T-helper 22 cell (primary cell): ENCODE data around the gene LRRC10.

Experiments used
- DNase-seq: peaks from one replicate; pipeline ENCODE4 v3.0.0-alpha.2; 2020; ENCODE audit warnings: low read depth

LRRC10 gene, protein sequence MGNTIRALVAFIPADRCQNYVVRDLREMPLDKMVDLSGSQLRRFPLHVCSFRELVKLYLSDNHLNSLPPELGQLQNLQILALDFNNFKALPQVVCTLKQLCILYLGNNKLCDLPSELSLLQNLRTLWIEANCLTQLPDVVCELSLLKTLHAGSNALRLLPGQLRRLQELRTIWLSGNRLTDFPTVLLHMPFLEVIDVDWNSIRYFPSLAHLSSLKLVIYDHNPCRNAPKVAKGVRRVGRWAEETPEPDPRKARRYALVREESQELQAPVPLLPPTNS

DNA sequence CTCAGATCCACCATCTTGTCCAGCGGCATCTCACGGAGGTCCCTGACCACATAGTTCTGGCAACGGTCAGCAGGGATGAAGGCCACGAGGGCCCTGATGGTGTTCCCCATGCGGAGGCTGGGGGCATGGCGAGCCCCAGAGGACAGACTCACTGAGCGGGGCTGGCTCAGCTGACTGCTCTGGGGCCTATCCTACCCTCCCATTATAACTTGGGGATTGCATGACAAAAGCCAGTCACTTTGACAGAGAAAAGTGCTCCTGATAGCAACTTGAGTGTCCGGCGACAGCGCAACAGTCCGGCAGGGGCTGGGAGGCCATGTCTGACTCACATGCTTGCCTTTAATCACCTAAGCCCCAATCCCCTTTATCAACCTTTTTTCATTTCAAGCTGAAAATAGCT lies at the start of gene LRRC10:
LRRC10 (minus strand) TSS at position 179 of the 400 bp plus-strand sequence; CDS start at position 110, 69 bp downstream.
- DNase-seq: no peak

DNA sequence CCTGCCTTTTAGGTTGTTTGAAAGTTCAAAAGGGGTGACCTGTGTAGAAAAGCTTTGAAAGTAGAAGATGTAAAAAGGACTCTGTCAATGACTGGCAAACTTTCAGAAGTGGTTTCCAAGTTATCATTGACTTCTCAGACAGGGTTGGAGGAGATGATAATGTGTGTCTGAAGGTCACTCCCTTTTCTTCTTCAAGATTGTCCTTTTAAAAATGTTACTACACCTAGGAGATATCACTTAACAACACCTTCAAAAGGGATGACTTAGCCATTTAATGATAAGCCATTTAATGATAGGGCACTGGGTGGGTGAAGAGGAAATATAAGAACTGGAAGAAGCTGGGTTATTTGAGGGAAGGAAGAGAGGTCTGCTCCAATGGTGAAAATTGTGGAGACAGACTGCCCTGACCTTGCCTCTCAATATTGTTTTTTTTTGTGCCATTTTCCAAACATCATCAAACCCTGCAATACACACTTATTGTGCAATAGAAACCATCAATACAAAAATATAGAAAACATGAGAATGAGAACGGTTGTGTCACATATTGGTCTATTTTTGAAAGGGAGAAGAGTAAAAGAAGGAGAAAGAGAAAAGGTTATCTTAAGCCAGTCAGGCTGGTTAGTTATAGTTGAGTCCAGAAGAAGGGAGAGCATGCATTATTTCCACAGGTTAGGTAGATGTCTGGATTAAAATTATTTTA lies 49.6 kb upstream of the LRRC10 start:
- DNase-seq: no peak

DNA sequence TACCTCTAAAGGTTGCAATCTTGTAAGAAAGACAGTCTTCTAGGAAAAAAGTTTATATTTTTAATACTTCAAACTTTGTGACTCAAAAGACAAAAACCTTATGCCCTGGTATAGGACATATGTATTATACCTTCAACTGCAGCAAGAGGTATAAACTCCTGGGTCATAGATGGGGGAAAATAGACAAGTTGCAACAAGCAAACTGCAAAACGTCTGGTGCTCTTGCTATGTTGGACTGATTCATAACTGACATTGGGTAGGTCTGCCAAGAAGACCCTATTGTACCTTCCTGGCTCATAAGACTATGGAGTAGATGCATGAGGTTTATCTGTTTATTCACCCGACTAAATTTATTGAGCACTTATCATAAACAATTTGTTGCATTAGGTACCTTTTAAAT lies 47.5 kb upstream of the LRRC10 start:
- no peak for DNase-seq

DNA sequence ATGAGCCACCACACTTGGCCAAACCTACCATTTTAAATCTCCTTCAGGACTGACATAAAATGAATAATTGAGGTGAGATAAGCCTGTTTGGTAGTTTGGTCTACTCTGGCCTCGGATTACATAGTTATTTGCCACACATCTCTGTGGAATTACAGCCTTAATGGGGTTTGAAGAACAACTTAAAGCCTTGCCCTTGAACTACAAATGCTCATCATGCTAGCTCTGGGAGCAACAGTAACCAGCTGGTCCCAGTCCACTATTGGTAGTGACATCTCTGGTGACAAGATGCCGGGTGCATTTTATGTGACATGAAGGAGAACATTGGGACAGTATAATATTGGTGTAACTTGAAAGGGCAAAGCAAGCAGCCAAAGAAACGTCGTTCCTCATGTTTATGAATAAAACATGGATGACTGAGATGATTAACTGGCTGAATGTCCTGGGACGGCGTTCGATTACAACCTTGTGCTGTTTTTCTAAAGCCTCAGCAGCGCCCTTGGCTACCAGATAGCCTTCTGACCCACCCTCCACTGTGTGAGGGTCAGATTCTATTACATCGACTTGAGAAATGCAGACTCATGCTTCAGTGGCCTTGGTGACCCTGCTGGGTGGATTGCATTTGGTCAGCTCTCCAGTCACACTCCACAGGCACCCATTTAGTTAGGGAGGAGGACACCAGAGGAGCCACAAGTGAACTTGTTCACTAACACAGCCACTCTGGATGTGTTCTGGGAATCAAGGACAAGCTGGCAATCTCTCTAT lies 46.9 kb upstream of the LRRC10 start:
- DNase-seq: no peak

DNA sequence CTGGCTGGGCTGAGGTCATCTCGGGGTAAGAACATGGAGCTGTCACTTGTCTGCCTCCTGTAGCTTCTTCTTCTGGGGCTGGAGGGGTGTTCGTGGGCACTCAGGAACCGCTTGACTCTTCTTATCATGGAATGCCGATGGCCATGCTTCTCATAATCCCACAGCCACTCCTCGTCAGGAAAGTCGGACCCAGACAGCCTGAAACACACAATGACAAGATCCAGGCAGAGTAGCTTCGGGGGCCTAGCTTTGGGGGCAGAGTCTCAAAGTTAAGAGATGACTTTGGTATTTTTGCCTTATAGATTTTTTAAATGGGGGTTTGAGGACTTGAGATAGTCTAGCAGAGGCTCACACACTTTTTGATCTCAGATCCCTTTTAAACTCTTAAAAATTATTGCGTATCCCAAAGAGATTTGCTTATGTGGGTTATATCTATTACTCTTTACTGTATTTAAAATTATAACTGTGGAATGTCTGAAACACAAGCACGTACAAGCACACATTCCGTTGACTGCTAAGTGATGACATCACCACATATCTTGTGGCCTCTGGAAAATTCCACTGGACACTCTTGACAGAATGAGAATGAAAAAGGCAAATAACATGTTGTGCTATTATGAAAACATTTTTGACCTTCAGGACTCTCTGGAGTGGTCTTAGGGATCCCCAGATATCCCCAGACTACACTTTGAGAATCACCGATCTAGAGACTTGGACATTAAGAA lies 45.1 kb upstream of the LRRC10 start:
- DNase-seq: no peak

DNA sequence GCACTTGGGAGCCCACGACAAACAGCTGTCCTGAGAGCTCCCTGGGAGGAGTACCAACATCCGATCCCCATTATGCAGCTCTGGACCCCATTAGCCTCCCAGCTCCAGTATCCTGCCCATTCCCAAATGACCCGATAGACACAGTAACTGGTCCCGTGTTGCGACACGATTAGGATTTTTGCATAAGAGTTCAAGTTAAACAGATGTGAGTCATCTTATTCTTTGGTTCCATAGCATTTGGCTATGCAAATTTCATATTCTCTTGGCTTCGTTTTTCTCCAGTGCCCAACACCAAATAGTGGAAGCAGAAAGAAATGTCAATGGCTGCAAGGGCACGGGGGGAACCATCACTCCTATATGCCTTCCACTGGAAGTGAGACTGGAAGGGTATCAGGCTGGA lies 43.0 kb upstream of the LRRC10 start:
- DNase-seq: no peak

DNA sequence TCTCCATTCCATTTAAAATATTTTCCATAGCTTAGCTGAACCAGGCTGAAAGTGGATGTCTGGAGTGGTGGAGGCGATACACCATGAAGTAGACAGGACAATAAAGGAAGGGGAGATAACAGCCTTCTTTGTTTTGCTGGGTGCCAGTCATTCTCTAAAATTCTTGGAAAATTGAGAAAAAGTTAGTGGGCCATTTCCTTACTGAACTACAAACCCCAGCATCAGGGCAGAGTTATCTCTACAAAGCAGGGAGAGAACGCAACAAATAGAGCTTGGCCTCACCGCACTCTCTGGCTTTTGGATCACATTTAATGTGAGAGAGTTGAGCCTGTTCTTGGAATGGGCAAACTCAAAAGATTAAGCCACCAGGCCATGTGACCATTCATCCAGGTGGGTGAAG lies 41.2 kb upstream of the LRRC10 start:
- no peak for DNase-seq

DNA sequence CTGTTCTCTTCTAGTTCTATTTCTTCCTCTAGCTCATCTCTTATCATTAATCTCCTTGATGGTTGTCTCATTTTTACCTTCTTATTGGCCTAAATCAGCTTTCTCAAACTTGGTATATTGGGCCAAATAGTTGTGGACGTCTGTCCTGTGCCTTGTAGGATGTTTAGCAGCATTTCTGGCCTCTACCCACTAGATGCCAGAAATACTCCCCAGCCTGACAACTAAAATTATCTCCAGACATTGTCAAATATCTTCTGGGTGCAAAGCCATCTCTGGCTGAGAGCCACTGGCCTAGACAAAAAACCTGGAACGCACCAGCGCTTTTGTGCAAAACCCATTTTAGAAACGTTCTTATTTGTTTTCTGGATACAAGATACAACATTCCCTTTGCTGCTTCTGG lies 38.8 kb upstream of the LRRC10 start:
- DNase-seq: no peak

DNA sequence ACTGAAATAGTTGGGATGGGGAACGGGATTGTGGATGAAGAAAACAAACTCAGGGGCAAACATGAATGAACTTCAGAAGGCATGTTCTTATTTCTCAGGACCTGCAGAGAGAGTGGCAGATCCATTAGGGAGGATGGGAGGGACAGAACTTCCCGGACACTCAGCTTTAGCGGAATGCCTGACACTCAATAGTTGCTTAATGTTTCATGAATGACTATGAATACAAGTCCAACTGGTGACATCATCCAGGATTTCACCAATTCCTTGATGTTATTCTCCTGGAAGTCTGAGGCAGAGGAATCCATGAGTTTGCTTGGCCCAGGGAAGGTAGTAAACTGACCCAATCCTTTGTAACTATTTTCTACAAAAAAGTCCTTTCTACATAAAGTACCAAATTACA lies 37.8 kb upstream of the LRRC10 start:
- DNase-seq: no peak

DNA sequence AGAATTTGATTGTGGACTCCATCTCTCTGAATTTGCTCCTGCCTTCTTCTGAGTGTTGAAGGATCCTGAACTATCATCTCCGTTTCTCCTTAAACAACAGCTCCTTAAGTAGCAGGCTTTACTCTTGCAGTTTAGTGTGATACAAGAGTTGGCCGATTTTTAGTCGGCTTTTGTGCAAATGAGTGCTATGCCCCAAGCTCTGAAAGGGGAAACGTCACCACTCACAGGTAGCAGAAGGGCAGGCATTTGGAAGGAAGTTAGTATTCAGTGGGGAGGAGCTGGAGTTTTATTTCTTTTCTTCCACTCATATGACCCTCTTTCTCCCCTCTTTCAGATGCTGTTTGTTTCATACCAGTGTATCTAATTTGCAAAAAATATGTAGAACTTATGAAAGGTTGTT lies 36.5 kb upstream of the LRRC10 start:
- DNase-seq: no peak

DNA sequence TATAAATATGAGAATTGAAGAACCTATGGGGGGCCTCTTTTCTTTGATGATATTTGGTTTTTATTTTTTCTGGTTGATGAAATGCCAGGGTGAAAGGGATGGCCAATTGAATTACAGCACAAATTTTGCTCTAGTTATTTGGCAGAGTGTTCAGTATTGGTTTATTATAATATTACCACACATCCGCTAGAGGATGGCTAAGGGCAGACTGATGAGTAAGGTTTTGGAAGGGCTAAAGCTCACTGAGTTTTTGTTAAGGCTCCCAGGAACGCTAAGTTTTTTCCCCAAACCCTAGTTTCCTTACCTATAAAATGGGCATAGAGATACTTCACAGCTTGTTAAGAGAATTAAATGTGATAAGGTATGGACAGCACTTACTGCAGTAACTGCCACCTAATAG lies 34.3 kb upstream of the LRRC10 start:
- no peak for DNase-seq

DNA sequence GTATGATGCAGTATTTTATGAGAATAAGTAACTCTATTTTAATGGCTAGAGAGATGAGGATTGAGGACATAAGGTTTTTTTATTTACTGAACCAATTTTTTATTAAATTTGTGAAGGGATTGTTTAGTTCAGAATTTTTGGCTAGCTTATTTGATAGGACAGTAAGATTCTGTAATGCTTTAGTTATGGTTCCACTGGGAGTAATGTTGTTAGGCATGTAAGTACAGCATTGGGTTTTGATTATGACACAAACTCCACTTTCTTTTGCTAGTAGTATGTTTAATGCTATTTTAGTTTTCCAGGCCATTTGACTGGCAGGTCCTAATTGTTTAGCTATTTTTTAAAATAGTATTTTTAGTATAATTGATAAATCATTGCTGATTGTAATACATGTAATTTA lies 33.8 kb upstream of the LRRC10 start:
- DNase-seq: no peak

DNA sequence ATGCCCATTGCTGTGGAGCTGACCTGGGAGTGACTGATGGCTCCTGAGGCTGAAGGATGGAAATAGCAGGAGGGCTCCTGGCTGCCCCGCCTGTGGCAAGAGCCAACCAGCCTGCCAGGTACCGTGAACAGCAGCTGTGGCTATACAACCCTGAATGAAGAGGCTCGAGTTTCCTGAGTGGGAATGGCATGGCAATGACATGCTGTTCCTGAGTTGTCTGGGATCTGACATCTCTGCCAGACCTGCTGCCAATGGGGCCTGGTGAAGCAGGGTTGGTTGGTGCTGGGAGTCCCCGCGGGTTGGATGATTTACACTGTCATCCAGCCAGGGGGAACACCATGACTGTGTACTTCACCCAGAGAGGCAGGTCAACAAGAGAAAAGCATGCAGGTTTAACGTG lies 31.8 kb upstream of the LRRC10 start:
- no peak for DNase-seq

DNA sequence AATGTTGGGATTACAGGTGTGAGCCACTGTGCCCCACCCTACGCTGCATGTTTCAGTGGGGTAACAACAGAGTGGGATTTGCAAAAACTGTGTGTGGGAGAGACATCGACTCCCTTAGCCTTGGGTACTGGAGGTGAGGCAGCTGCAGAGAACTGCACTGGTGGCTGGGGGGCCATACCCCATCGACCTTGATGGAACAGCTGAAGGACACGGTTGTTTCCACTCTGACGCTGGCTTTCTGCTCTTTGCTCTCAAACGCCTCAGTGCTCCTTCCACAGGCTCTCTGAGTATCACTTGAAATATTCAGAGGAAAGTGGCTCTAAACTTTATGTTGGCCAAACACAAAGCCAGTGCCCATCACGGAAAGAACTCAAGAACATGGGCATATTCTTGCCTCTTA lies 30.8 kb upstream of the LRRC10 start:
- DNase-seq: no peak

DNA sequence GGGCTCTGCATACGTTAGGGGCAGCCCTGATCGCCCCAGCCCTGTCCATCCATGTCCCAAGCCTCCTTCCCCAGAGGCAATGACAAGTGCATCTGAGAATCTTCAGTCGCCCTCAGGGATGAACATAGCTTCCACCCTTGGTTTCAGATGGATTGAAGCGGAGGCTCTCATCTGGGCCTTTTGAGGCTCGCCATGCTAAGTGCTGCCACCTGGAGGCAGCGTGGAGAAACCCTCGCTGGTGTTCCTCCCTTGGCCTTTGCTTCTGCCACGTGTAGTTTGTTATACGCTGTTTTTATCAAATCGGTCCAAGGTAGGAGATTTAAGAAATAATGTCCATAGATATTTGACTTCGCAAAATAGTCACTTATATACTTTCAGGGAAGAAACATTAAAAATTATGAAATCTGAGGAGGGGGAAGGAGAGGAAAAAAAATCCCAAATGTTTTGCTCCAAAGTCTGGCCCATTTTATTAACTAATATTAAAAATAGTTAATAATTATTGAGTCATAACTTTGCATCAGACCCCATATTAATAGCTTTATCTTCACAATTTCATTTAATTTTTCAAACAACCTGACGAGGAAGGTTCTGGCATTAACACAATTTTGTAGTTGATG lies 28.8 kb upstream of the LRRC10 start:
- peak; percentile 4 for DNase-seq

DNA sequence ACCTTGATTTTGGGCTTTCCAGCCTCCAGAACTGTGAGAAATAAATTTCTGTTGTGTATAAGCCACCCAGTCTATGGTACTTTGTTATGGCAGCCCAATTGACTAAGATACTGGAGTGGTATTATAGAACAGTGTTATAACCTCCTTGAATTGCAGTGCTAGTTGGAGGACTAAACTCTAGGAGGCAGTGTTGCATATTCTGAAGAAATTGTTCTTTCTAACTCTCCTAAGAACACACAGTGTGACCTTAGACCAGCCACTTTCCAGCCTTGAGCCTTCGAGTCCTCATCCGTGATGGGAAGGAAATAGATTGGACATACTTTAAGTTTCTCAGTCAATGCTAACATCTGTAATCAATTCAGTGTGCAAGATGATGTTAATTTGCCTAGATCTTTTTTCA lies 22.4 kb upstream of the LRRC10 start:
- DNase-seq: no peak

DNA sequence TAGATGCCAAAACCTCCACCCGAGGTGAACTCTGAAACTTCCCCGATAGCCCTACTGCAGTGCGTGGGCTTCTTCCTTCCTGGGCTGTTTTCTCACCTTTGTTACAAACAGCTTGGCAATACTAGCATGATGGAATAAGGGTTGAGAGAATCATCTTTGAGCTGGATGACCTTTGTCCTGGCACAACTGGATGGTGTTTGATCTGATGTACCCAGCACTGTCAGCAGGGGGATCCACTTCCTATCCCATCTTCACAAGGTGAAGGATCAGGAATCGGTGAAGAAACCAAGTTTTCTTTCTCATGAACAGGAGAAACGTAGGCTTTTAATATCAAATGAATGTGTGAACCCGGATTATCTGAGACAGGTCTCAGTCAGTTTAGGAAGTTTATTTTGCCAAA lies 19.5 kb upstream of the LRRC10 start:
- no peak for DNase-seq

DNA sequence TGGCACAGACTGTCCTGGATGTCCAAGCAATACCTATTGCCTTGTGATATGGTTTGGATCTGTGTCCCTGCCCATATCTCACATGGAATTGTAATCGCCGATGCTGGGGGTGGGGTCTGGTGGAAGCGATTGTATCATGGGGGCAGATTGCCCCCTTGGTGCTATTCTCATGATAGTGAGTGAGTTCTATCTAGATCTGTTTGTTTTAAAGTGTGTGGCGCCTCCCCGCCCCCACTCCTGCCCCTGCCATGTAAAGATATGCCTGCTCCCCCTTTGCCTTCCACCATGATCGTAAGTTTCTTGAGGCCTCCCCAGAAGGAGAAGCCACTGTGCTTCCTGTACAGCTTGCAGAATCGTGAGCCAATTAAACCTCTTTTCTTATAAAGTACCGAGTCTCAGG lies 16.8 kb upstream of the LRRC10 start:
- no peak for DNase-seq

DNA sequence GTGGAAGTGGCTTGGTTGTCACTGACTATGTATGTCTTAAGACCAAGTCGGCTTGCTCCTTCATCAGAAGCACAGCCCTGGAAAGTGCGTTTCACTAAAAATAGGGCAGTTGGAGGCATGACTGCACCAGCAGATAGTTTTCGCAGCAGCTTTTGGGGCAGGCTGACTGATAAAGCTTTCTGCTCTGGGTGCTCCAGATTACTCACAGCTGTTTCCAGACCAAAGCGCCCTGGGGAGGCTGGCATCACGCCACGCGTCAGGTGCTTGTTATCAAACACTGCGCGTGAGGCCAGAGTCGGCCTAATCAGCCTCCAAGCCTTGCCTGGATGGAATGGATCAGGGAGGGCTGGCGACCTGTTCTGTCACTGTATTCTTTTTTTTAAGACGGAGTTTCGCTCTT lies 13.3 kb upstream of the LRRC10 start:
- no peak for DNase-seq

DNA sequence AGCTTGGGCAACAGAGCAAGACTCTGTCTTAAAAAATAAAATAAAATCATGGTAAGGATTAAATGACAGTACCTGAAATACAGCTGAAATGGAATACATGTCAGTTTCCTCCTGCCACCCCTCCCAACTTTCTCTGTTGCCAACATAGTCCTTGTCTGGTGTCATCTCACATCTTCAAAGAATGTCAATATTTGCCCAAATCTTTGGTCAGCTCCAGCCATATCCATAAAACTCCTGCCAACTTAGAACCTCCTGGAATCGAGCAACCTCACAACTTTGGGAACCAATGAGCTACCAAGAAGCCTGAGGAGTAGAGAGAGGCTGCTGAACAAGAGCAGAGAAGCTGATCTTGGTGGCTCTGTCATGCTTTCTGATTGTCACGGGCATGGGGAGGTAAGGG lies 10.8 kb upstream of the LRRC10 start:
- DNase-seq: no peak

DNA sequence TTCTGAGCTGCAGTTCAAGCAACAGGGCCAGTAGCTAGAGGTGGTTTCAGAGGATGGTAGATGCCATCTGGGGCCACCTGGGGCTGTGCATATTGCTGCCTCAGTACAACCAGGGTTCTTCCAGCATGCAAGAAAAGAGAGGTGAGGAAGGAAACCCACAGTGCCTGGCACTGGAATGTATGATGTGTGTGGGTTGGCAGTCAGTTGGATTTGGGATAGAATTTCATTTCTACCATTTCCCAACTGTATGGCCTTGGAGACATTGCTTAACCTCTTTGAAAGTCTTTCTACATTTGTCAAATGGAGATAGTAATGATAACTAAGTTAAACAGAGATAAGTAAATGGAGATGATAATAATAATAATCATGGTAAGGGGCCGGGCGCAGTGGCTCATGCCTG lies 10.2 kb upstream of the LRRC10 start:
- DNase-seq: no peak

DNA sequence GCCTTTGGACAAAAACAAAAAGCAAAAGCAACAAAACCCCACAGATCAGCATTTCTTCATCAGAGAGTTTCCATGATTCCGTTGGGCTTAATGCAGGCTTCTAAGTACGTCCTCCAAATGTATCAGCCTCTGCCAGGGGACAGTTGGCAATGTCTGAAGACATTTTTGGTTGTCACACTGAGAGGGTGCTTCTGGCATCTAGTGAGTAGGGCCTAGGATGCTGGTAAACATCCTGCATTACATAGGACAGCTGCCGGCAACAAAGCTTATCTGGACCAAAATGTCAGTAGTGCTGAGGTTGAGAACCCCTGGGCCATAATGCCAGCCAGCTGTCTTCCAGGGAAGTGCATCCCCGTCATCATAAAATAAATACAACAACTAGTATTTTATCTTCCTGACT lies 9.4 kb upstream of the LRRC10 start:
- no peak for DNase-seq
